SU-DHL-6 (cell line): ENCODE measurements around the gene SETD9.

Experiments
- CTCF ChIP-seq: fragments of 200-600 bp; sonication (generic); IDR thresholded peaks from one replicate; pipeline ENCODE4 v1.5.1; 2017; ENCODE audit warnings: antibody characterized with exemption, mild to moderate bottlenecking, low read length, moderate library complexity; ENCODE audit not compliant: insufficient read depth, poor library complexity, severe bottlenecking
- EZH2phosphoT487 ChIP-seq: fragments of 200-600 bp; sonication (generic), shearing (Covaris generic); conservative IDR thresholded peaks from 2 replicates; pipeline ENCODE4 v1.6.1; 2018; ENCODE audit warnings: mild to moderate bottlenecking, antibody characterized with exemption, low read length, moderate library complexity, mixed read lengths

- TF ChIP-seq EZH2phosphoT487: no peak
- TF ChIP-seq CTCF: no peak
Measured at GRCh38 chr5:56941981-56942380, 32.6 kb downstream of the SETD9 start.
